CD14-positive monocyte (primary cell): Measurements from ENCODE around the gene DCC. TPM values are rescaled to one million over a fixed set of nuclear protein-coding genes. Genes with fewer than 3 reads are reported as not detected.

Source experiments
- DNase-seq, 3 donors: peaks; one replicate each; pipeline ENCODE4 v3.0.0-alpha.2; 2011 to 2022
- H2AFZ ChIP-seq: 2 replicates; pipeline ENCODE4 v1.6.0; 2012; ENCODE audit warnings: mild to moderate bottlenecking, low read depth, low read length, inconsistent platforms; ENCODE audit not compliant: insufficient read depth, poor library complexity, severe bottlenecking
- H3K27ac ChIP-seq, 2 donors: 1 replicate in 1 of 2; 2 replicates in 1 of 2; pipeline ENCODE4 v1.5.1; 2012 to 2013; ENCODE audit warnings: low read length in 2 of 2, control low read depth in 1 of 2, inconsistent platforms in 1 of 2, low read depth in 1 of 2, mild to moderate bottlenecking in 1 of 2
- H3K27me3 ChIP-seq, 2 donors: one replicate each; pipeline versions ENCODE4 v1.6.0 to v1.6.1; 2011 to 2013; ENCODE audit warnings: low read length in 2 of 2; ENCODE audit not compliant: control insufficient read depth in 2 of 2, insufficient read depth in 2 of 2
- H3K36me3 ChIP-seq, 2 donors: replicated peaks in 1 of 2; 1 replicate in 1 of 2; 2 replicates in 1 of 2; pipeline versions ENCODE4 v1.5.1 to v1.6.1; 2012 to 2013; ENCODE audit warnings: low read length in 2 of 2, control low read depth in 1 of 2, inconsistent platforms in 1 of 2, mild to moderate bottlenecking in 1 of 2; ENCODE audit not compliant: insufficient read depth in 2 of 2, control insufficient read depth in 1 of 2
- H3K4me1 ChIP-seq, 2 donors: 1 replicate in 1 of 2; 2 replicates in 1 of 2; pipeline versions ENCODE4 v1.5.1 to v1.6.1; 2012 to 2013; ENCODE audit warnings: low read length in 2 of 2, control low read depth in 1 of 2, inconsistent platforms in 1 of 2, mild to moderate bottlenecking in 1 of 2, moderate library complexity in 1 of 2; ENCODE audit not compliant: insufficient read depth in 2 of 2, control insufficient read depth in 1 of 2
- H3K4me2 ChIP-seq: replicated peaks from 2 replicates; pipeline ENCODE3; 2012; ENCODE audit warnings: low read length, moderate library complexity, mild to moderate bottlenecking; ENCODE audit not compliant: poor library complexity, severe bottlenecking; ENCODE audit errors: extremely low read depth
- H3K4me3 ChIP-seq, 3 experiments: fragments of 200-600 bp in 1 of 3; sonication (generic) in 1 of 3; replicated peaks in 1 of 3; 1 replicate in 2 of 3; 2 replicates in 1 of 3; pipeline ENCODE4 v1.5.1; 2011 to 2013; ENCODE audit warnings: low read length in 3 of 3, mild to moderate bottlenecking in 3 of 3, control low read depth in 2 of 3, low read depth in 2 of 3, inconsistent platforms in 1 of 3, moderate library complexity in 1 of 3
- H3K79me2 ChIP-seq: 2 replicates; pipeline ENCODE4 v1.6.0; 2012; ENCODE audit warnings: mild to moderate bottlenecking, control low read depth, inconsistent platforms, low read length, moderate library complexity; ENCODE audit not compliant: insufficient read depth
- H3K9ac ChIP-seq: 2 replicates; pipeline ENCODE4 v1.6.0; 2017; ENCODE audit warnings: low read length, mild to moderate bottlenecking; ENCODE audit not compliant: insufficient read depth, poor library complexity, severe bottlenecking
- H3K9me3 ChIP-seq, 2 donors: replicated peaks in 1 of 2; 1 replicate in 1 of 2; 2 replicates in 1 of 2; pipeline versions ENCODE4 v1.5.1 to v1.6.1; 2012 to 2013; ENCODE audit warnings: low read length in 2 of 2, control low read depth in 1 of 2; ENCODE audit not compliant: control insufficient read depth in 1 of 2, insufficient read depth in 1 of 2
- H4K20me1 ChIP-seq: 2 replicates; pipeline ENCODE4 v1.6.0; 2012; ENCODE audit warnings: mild to moderate bottlenecking, low read length, control low read depth, moderate library complexity; ENCODE audit not compliant: insufficient read depth
- H3K27ac Mint-ChIP-seq, 7 donors: one replicate each; pipeline ENCODE4 v1.8.0; 2020; ENCODE audit warnings: mild to moderate bottlenecking in 7 of 7, mixed read lengths in 7 of 7, moderate library complexity in 6 of 7, inconsistent platforms in 2 of 7
- H3K27me3 Mint-ChIP-seq, 3 donors: one replicate each; pipeline ENCODE4 v1.8.0; 2021 to 2022; ENCODE audit warnings: low read depth in 3 of 3, mild to moderate bottlenecking in 3 of 3, mixed read lengths in 3 of 3, moderate library complexity in 3 of 3, inconsistent platforms in 1 of 3
- H3K36me3 Mint-ChIP-seq, 2 donors: one replicate each; pipeline ENCODE4 v1.8.0; 2020; ENCODE audit warnings: mixed read lengths in 2 of 2, inconsistent platforms in 1 of 2, mild to moderate bottlenecking in 1 of 2
- H3K4me1 Mint-ChIP-seq: one replicate; pipeline ENCODE4 v1.8.0; 2020; ENCODE audit warnings: mild to moderate bottlenecking, mixed read lengths
- H3K4me3 Mint-ChIP-seq, 2 donors: one replicate each; pipeline ENCODE4 v1.8.0; 2020; ENCODE audit warnings: mild to moderate bottlenecking in 2 of 2, mixed read lengths in 2 of 2, moderate library complexity in 1 of 2
- H3K9me3 Mint-ChIP-seq, 7 donors: one replicate each; pipeline ENCODE4 v1.8.0; 2020 to 2022; ENCODE audit warnings: mixed read lengths in 7 of 7, mild to moderate bottlenecking in 6 of 7, moderate library complexity in 6 of 7, inconsistent platforms in 2 of 7
- CTCF ChIP-seq: fragments of 200-600 bp; IDR thresholded peaks from one replicate; pipeline ENCODE4 v1.8.0; 2022; ENCODE audit warnings: antibody characterized with exemption, mild to moderate bottlenecking
- WGBS: methylation state at CpG from one replicate; pipeline ENCODE4 v1.1.5; 2013; ENCODE audit warnings: missing lambda C conversion rate; ENCODE audit not compliant: insufficient coverage; 5-methylcytosine and 5-hydroxymethylcytosine counted together
- intact Hi-C, 2 donors: fragments of 100-400 bp; cut with micrococcal nuclease; formaldehyde crosslinking; loops; one replicate each; pipeline versions ENCODE4 v1.15.0 to v1.15.1; 2023
- polyA plus RNA-seq, 3 donors: library from polyadenylated mRNA; depleted of rRNA in 1 of 3; unstranded in 2 of 3; stranded (reverse) in 1 of 3; fragments of 300-500 nt in 2 of 3; fragments of >200 nt in 1 of 3; fragmentation: Illumina TruSeq in 2 of 3; gene quantifications; 1 replicate in 2 of 3; 2 replicates in 1 of 3; pipeline ENCODE4 v1.2.3, GENCODE V29; 2012 to 2021

Gene DCC
- polyA plus RNA-seq, 3 donors, result not detected

GRCh38 chr18:52933356-52933755 lies 593.4 kb downstream of the DCC start:
- Mint-ChIP-seq H3K4me1 (no peaks in the 10 kb centered on the region), H3K4me3 (no peak overlapping the region), H3K27ac (no peak overlapping the region), H3K9me3 (peaks cover 0 to 4% (median 1%) of the 10 kb centered on the region in 7 donors), H3K27me3 (no peaks in the 10 kb centered on the region), H3K36me3 (no peaks in the 10 kb centered on the region)
- Histone ChIP-seq H3K4me3 (no peak overlapping the region), H3K36me3 (no peaks in the 10 kb centered on the region), H3K27me3 (no peaks in the 10 kb centered on the region), H4K20me1 (no peaks in the 10 kb centered on the region), H3K4me2 (no peak overlapping the region), H3K4me1 (no peaks in the 10 kb centered on the region), H3K9ac (no peak overlapping the region), H2AFZ (no peak overlapping the region), H3K9me3 (peaks cover 0 to 3% of the 10 kb centered on the region in 2 donors), H3K27ac (no peak overlapping the region), H3K79me2 (no peaks in the 10 kb centered on the region)
- 85% methylated on average over 2 of the region's 2 CpGs for WGBS
- TF ChIP-seq CTCF, result no peak
- intact Hi-C loops, result no loop called here
- DNase-seq, result no peak

DNA sequence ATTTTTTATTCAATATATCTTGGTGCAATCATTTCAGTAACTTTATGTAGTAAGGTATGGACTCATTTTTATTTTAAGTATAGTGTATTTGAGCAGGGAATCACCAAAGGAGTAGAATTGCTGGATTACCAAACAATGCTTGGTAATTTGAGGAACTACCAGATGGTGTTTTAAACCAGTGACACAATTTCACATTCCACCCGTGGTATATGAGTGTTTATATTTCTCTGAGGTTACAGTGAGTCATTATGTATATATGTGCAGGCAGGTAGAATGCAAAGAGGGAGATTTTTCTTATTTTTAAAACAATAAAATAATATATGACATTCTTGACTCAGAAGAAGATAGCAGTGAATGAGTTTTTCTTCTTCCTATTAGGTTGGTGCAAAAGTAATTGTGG lies 596.9 kb downstream of the DCC start:
- no CpG with 5 or more reads among the region's 1 CpG for WGBS
- H3K36me3 Mint-ChIP-seq, result no peaks in the 10 kb centered on the region
- Histone ChIP-seq H3K4me1 (no peaks in the 10 kb centered on the region), H3K4me2 (no peak overlapping the region), H3K9me3 (no peaks in the 10 kb centered on the region), H3K27me3 (no peaks in the 10 kb centered on the region), H3K27ac (no peak overlapping the region), H4K20me1 (no peaks in the 10 kb centered on the region), H3K4me3 (no peak overlapping the region), H3K79me2 (no peaks in the 10 kb centered on the region), H2AFZ (no peak overlapping the region), H3K36me3 (no peaks in the 10 kb centered on the region), H3K9ac (no peak overlapping the region)
- peaks cover 0 to 4% (median 1%) of the 10 kb centered on the region in 7 donors for H3K9me3 Mint-ChIP-seq
- no peaks in the 10 kb centered on the region for H3K27me3 Mint-ChIP-seq
- no peak for DNase-seq
- no peak for TF ChIP-seq CTCF
- intact Hi-C loops, result no loop called here
- H3K4me1 Mint-ChIP-seq, result no peaks in the 10 kb centered on the region
- H3K27ac Mint-ChIP-seq, result no peak overlapping the region
- no peak overlapping the region for H3K4me3 Mint-ChIP-seq
